NCI-H2227 treated with DMSO at 0.1 percent for 48 hours (cell line): ENCODE results near the gene ZDHHC7.

Experiments
- DNase-seq: peaks from one replicate; lab custom pipeline; 2025; lab: John Stamatoyannopoulos, UW

The ZDHHC7 gene

DNA sequence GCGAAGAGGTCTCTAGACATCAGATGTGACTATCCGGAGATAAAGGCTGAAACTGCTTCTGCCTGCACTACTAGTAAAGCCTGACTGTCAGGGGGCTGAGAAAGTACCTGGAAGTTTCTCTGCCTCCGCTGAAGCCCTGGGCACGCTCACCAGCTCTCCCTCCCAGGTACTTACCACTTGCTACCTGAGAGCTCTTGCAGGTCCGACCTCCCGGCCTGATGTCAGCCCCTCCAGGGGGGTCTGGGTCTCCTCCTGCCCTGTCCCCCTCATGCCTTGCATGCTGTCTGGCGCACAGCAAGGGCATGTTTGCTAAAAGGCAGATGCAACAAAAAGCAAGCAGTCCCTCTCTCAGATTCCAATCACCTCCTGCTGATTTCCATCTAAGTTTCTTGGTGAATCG is 17.4 kb downstream of the ZDHHC7 start:
- DNase-seq, result no peak

DNA sequence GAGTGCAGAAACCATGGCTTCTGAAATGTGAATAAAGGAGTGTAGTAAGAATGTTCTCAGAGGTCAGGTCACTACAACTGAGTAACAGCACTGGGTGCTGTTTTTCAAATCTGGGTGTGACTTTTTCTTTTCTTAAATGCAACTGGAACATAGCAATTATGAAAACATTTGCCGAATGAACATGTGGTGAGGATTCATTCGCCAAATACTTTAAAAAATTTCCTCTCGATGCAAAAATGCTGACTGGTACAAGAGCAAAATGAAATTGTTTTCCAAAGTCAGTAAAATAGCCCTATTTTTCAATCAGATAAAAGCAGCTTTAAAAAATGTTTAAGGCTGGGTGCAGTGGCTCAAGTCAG is 18.6 kb downstream of the ZDHHC7 start:
- DNase-seq, result no peak

- no peak for DNase-seq
These were observed 20.6 kb downstream of the ZDHHC7 start for GRCh38 chr16:84990782-84991181.

- DNase-seq, result no peak
These were observed 21.4 kb downstream of the ZDHHC7 start for GRCh38 chr16:84989749-84990620.

- no peak for DNase-seq
These were observed 22.8 kb downstream of the ZDHHC7 start for GRCh38 chr16:84988328-84989080.

DNA sequence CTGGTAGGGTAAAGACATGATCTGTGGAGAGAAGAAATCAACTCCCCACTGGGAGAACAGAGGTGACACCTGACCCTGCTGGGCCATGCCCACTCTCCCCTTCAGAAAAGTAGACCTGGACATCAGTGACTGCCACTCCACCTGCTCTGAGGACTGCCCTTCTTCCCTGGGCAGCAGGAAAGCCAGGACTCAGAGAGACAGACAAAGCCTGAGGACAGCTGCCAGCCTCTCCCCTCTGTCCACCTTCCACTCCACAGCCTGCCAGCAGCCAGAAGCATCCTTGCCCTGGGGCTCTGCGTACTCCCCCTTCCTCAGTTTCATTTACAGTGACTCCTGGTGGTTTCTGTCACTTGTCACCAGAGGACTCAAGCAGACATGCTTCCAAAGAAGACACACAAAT is 24.5 kb downstream of the ZDHHC7 start:
- no peak for DNase-seq

DNA sequence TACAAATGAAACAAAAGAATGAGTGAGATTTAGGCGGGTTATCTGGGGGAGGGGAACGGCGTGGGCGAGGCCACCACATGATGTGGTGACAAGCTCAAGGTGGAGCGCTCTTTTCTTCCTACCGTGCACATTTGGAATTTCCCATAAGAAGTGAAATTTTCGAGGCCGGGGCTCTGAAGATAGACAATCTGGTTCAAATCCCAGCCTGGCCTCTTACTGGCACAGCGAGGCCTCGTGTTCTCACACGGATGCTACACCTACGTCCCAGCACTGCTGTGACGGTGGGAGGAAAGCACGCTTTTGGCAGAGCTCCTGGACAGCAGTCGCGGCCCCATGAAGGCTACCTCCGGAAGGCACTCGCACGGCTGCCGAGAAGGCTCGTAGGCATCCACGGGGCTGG is 25.2 kb downstream of the ZDHHC7 start:
- DNase-seq, result no peak

DNA sequence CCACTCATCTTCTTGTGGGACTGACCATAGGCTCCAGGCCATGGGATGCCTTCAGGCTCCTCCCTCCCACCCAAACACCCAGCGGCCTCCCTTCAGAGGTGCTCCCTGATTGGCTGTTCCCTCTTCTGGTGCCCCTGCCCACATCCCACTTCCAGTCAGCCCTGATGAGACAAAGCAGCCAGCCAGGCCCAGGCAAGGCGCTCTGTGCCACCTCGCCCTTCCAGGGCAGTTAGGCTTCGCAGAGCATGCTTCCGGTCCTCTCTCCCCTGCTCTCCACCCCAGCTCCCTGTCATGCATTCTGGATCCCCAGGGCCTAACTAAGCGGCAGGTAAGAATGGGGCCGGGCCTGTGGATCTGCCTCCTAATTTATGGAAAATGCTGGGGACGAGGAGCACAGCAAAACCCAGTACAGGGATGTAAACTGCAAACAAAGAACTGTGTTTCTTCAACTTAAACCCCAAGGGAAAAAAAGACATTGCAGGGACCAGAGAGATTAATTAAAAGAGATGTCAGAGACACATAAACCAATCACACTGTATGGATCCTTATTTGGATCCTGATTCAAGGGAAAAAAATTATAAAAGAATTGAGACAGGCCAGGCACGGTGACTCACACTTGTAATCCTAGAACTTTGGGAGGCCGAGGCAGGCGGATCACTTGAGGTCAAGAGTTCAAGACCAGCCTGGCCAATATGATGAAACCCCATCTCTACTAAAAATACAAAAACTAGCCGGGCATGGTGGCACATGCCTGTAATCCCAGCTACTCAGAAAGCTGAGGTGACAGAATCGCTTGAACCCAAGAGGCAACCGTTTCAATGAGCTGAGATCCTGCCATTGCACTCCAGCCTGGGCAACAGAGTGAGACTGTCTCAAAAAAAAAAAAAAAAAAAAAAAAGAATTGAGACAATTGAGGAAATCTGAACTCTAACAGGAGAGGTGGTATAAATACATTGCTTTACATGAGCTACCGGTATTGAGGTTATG is 26.0 kb downstream of the ZDHHC7 start:
- no peak for DNase-seq

- no peak for DNase-seq
These were observed 28.9 kb downstream of the ZDHHC7 start for GRCh38 chr16:84982434-84982833.

- DNase-seq, result no peak
These were observed 31.8 kb downstream of the ZDHHC7 start for GRCh38 chr16:84979516-84979915.

DNA sequence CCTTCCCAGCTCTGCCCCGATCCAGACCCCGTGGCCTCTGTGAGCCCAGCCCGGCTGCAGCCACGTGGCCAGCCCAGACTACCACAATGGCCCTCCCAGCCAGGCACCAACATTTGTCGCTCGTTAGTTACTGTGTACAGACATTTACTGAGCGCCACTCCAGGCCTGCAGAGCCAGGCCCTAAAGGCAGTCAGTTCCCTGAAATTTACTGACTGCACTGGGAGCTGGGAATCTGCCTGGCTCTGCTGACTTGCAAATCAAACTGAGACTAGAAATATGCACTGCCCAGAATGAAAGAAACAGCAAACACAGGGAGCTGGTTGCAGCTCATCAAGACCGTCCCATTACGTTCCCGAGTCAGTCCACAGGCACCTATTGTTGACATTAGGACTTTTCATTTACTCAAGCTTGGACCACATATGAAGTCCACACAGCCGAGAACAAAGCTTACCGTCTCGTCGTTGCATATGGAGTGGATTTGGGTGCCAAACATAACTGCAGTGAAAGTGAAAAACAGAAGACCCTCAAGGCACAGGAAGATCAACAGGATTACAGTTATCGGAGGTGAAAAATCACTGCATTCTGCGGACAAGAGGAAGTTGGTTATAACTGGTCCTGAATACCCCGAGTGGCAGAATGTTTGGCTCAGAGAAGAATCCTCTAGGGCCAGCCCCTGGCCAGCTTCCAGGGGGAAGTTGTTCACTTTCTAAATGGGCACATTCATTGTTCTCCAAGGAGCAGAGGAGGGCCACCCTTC is 34.5 kb downstream of the ZDHHC7 start:
- no peak for DNase-seq

DNA sequence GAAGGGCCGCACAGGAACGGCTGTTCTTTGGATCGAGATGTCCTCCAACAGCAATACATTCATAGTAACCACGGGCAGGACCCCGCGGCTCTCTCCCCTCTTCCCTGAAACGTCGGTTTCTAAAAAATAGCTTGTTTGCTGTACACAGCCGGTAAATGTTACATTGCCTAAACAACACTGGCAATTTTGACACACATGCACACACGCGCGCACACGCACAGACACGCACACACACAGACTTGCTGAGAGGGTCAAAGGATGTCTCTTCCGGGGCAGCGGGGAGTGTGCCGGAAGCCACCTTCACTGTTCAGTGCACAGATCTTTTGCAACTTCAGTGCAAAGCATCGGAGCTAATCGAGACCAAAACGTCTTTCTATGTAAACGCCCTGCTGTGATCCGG is 35.8 kb downstream of the ZDHHC7 start:
- DNase-seq, result no peak

DNA sequence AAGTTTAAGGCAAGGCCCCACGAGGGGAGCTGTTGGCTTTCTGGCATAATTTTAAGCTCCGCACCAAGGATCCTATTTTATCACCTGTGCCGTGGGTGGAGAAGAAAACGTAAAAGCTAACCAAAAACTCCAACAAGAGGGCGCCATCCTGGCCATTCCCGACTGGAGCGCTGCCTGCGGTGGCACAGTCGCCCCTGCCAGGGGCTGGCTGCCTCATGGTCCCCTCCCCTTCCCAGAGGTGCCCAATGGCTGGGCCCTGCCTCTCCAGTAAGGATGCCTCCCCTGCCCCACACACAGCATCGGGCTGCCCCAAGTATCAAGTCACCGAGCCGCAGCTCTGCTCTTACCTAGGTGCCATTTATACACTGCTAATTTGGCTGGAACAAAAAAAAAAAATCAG is 36.3 kb downstream of the ZDHHC7 start:
- DNase-seq, result no peak

DNA sequence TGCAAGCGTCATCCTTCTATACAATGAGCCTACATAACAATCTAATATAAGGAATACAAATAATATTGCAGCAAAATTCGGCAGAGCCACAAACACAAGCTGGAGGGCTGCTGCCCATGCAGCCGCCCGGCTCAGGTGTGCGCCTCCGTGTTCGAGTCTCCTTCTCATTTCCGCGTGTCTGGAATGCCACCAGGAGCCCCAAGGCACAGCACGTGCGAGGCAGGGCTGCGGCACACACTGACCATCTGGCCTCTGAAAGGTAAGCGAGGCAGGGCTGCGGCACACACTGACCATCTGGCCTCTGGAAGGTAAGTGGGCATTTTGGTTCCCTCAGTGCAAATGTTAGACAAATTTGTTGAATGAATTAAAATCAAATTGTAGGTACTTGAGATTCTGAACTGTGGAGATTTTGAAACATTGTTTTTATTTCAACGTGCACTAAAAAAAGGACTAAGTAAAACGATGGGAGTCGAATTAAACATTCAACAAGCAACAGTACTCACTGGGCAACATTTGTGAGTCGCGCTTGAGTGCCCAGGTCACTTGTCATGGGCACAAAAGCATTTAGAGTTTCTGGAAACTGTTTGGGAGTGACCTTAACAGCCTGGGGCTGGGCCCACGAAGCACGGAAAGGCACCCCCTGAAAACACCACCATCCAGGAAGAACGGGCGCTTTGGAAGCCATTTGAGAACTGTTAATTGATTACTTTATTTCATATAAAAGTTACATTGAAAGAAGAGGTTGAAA is 37.4 kb downstream of the ZDHHC7 start:
- DNase-seq, result no peak

DNA sequence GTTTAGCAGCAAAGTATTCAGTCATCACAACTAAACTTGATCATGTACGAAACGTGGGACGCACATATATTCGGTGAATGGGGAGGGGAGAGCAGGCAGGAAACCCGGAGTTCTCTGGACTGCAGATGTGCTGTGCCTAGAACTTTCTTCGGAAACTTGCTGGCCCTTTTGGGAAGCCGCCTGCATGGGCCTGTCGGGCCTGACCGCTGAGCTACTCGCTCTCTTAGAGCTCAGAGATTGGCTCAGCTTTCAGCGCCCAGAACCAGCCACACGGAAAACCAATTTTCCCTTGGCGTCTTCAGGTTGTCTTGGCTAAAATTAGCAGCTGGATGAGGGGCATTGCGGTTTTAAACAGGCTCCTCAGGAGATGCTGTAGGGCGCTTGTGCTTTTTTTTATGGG is 38.1 kb downstream of the ZDHHC7 start:
- DNase-seq, result no peak

- peak; percentile 65 for DNase-seq
These were observed 40.7 kb downstream of the ZDHHC7 start for GRCh38 chr16:84970447-84971127.

DNA sequence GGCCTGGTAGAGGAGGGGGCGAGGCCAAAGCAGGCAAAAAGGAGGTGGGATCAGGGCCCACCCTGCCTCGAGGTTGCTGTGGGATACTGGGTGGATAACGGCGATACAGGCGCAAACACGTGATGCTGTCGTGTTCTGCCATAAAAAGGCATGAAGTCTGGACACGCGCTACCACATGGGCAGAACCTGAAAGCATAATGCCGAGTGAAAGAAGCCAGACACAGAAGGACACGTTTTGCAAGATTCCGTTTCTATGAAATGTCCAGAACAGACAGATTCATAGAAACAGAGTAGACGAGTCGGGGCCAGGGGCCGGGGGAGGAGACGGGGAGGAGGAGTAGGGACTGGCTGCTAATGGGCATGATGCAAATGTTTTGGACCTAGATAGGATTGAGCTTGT is 43.5 kb downstream of the ZDHHC7 start:
- no peak for DNase-seq

DNA sequence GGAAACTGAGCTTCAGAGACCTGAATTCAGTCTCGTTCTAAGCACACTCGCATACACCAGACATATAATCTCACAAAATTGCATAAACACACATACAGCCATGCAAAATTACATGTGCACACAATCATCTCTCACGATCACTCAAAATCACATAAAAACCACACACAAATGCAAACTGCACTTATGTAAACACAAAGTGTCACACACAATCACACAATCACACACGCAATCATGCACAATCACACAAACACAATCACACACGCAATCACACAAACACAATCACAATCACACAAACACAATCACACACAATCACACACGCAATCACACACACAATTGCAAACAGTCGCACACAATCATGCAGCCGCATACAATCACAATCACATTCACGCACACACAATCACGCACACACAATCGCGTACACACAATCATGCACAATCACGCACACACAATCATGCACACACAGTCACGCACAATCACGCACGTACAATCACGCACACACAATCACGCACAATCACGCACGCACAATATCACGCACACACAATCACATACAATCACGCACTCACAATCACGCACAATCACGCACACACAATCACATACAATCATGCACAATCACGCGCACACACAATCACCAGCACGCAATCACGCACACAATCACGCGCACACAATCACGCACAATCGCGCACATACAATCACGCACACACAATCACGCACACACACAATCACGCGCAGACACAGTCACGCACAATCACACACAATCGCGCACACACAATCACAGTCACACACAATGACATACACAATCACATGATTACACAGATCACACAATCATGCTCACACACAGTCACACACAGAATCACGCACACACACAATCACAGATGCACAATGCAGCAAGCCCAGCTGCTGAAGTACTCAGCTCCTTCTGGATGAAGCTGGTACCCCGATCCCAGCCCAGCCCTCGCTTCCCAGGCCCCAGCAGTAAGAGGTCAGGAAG is 45.6 kb downstream of the ZDHHC7 start:
- no peak for DNase-seq
